WTC11 (cell line): ENCODE measurements around the gene BTBD9. TPM values are rescaled to one million over a fixed set of nuclear protein-coding genes. Genes with fewer than 3 reads are reported as not detected.

Source experiments
- ATAC-seq: fragments of 200-7000 bp; cut with Tn5 transposase; 2 replicates; pipeline ENCODE4 v1.10.0; 2021; ENCODE audit warnings: mild to moderate bottlenecking, moderate library complexity
- CTCF ChIA-PET: fragments of 300-600 bp; sonication (Branson Sonifier 250); formaldehyde crosslinking; loops from one replicate; lab custom pipeline; 2021; ENCODE audit warnings: antibody characterized with exemption; lab: Charles Lee
- POLR2A ChIA-PET: fragments of 350-600 bp; sonication (Branson Sonifier 250); formaldehyde crosslinking; loops from one replicate; lab custom pipeline; 2021; ENCODE audit warnings: antibody characterized with exemption; lab: Charles Lee
- DNase-seq: peaks from one replicate; pipeline ENCODE4 v3.0.0; 2021; ENCODE audit warnings: low spot score
- H3K27ac Mint-ChIP-seq: 2 replicates; pipeline ENCODE4 v1.8.0; 2021; ENCODE audit warnings: mixed read lengths
- H3K27me3 Mint-ChIP-seq: 2 replicates; pipeline ENCODE4 v1.8.0; 2021; ENCODE audit warnings: low read depth, mild to moderate bottlenecking, moderate library complexity, mixed read lengths
- H3K36me3 Mint-ChIP-seq: 2 replicates; pipeline ENCODE4 v1.8.0; 2021; ENCODE audit warnings: mixed read lengths
- H3K4me1 Mint-ChIP-seq: 2 replicates; pipeline ENCODE4 v1.8.0; 2022; ENCODE audit warnings: mixed read lengths
- H3K4me3 Mint-ChIP-seq: 2 replicates; pipeline ENCODE4 v1.8.0; 2021; ENCODE audit warnings: mild to moderate bottlenecking, moderate library complexity, mixed read lengths
- H3K9me3 Mint-ChIP-seq: 2 replicates; pipeline ENCODE4 v1.8.0; 2021; ENCODE audit warnings: mixed read lengths
- ESRRA ChIP-seq: sonication (generic); formaldehyde crosslinking; IDR thresholded peaks from 2 replicates; pipeline ENCODE4 v1.8.1; 2022; ENCODE audit warnings: mild to moderate bottlenecking, missing genetic modification reagents, borderline replicate concordance
- FOXK1 ChIP-seq: sonication (generic); formaldehyde crosslinking; IDR thresholded peaks from 2 replicates; pipeline ENCODE4 v1.8.0; 2022; ENCODE audit warnings: mild to moderate bottlenecking, moderate library complexity, missing genetic modification reagents
- FOXP1 ChIP-seq: sonication (generic); formaldehyde crosslinking; IDR thresholded peaks from 2 replicates; pipeline ENCODE4 v1.8.0; 2022; ENCODE audit warnings: missing genetic modification reagents, mild to moderate bottlenecking, moderate library complexity, borderline replicate concordance
- GTF2I ChIP-seq: fragments of 250-450 bp; sonication (Bioruptor Pico); conservative IDR thresholded peaks from 2 replicates; pipeline ENCODE4 v1.4.0; 2021; ENCODE audit warnings: mild to moderate bottlenecking
- JAZF1 ChIP-seq: fragments of 250-450 bp; sonication (Bioruptor Pico); IDR thresholded peaks from 2 replicates; pipeline ENCODE4 v1.9.0; 2021; ENCODE audit warnings: moderate library complexity, mild to moderate bottlenecking, inconsistent platforms
- KAT7 ChIP-seq: sonication (generic); formaldehyde crosslinking; IDR thresholded peaks from 2 replicates; pipeline ENCODE4 v1.8.1; 2023; ENCODE audit warnings: missing genetic modification reagents, mild to moderate bottlenecking, borderline replicate concordance
- MXD4 ChIP-seq: fragments of 250-450 bp; sonication (Bioruptor Pico); IDR thresholded peaks from 2 replicates; pipeline ENCODE4 v1.8.0; 2021; ENCODE audit warnings: mild to moderate bottlenecking, moderate library complexity, borderline replicate concordance
- NFATC4 ChIP-seq: fragments of 250-450 bp; sonication (Bioruptor Pico); IDR thresholded peaks from 2 replicates; pipeline ENCODE4 v1.9.0; 2021; ENCODE audit warnings: mild to moderate bottlenecking
- NFE2L1 ChIP-seq: sonication (generic); formaldehyde crosslinking; IDR thresholded peaks from 2 replicates; pipeline ENCODE4 v1.8.1; 2023; ENCODE audit warnings: missing genetic modification reagents
- PRRX2 ChIP-seq: fragments of 250-450 bp; sonication (Bioruptor Pico); IDR thresholded peaks from 2 replicates; pipeline ENCODE4 v1.8.0; 2021; ENCODE audit warnings: mild to moderate bottlenecking
- SP1 ChIP-seq: sonication (generic); formaldehyde crosslinking; conservative IDR thresholded peaks from 2 replicates; pipeline ENCODE4 v1.8.1; 2022; ENCODE audit warnings: missing genetic modification reagents
- TEAD4 ChIP-seq: sonication (generic); formaldehyde crosslinking; IDR thresholded peaks from 2 replicates; pipeline ENCODE4 v1.8.0; 2022; ENCODE audit warnings: mild to moderate bottlenecking, missing genetic modification reagents
- ZNF232 ChIP-seq: sonication (generic); formaldehyde crosslinking; IDR thresholded peaks from 2 replicates; pipeline ENCODE4 v1.8.0; 2022; ENCODE audit warnings: mild to moderate bottlenecking, missing genetic modification reagents
- ZNF416 ChIP-seq: fragments of 250-450 bp; sonication (Bioruptor Pico); IDR thresholded peaks from 2 replicates; pipeline ENCODE4 v1.9.0; 2021; ENCODE audit warnings: mild to moderate bottlenecking, inconsistent platforms
- ZNF425 ChIP-seq: fragments of 250-450 bp; sonication (Bioruptor Pico); conservative IDR thresholded peaks from 2 replicates; pipeline ENCODE4 v1.9.0; 2021; ENCODE audit warnings: mild to moderate bottlenecking
- total RNA-seq: library from RNA; stranded (reverse); gene quantifications from 3 replicates; pipeline ENCODE4 v1.2.3, GENCODE V29; 2021
- TF ChIP-seq, protein P1 (sequence below): fragments of 250-450 bp; sonication (Bioruptor Pico); IDR thresholded peaks from 2 replicates; pipeline ENCODE4 v1.9.0; 2021; ENCODE audit warnings: mild to moderate bottlenecking
- TF ChIP-seq, protein P2 (sequence below): fragments of 250-450 bp; sonication (Bioruptor Pico); IDR thresholded peaks from 2 replicates; pipeline ENCODE4 v1.8.0; 2021; ENCODE audit warnings: mild to moderate bottlenecking
- TF ChIP-seq, protein P3 (sequence below): sonication (generic); formaldehyde crosslinking; IDR thresholded peaks from 2 replicates; pipeline ENCODE4 v1.8.0; 2023; ENCODE audit warnings: missing genetic modification reagents
- TF ChIP-seq, protein P4 (sequence below): sonication (generic); formaldehyde crosslinking; IDR thresholded peaks from 2 replicates; pipeline ENCODE4 v1.8.1; 2023; ENCODE audit warnings: mild to moderate bottlenecking, missing genetic modification reagents, borderline replicate concordance

BTBD9 gene
- total RNA-seq, 1 experiment from 2014 or later: 4.2 TPM

DNA sequence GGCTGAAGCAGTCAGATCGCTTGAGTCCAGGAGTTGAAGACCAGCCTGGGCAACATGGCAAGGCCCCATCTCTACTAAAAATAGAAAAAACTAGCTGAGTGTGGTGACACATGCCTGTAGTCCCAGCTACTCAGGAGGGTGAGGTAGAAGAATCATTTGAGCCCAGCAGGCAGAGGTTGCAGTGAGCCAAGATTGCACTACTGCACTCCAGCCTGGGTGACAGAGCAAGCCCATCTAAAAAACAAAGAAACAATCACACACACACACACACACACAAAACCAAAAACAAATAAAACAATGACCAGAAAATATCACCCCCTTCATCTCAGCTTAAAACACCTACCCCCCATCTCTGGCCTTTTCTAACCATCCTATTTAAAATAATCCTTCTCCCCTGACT is 68.0 kb downstream of the BTBD9 start:
- H3K27me3 Mint-ChIP-seq: peaks cover 7% of the 10 kb centered on the region
- no peaks in the 10 kb centered on the region for H3K36me3 Mint-ChIP-seq
- H3K4me1 Mint-ChIP-seq: peaks cover 16% of the 10 kb centered on the region
- POLR2A ChIA-PET: no interaction called here
- H3K9me3 Mint-ChIP-seq: no peaks in the 10 kb centered on the region
- no peak for DNase-seq
- no peak overlapping the region for H3K27ac Mint-ChIP-seq
- CTCF ChIA-PET: interaction anchor here (0.7 kb wide), 1 partner anchor 148 kb away, joined by 3 read pairs; no protein-coding TSS in a partner anchor
- no peak for TF ChIP-seq FOXK1 (CRISPR knock-in tag)
- no peak for TF ChIP-seq SP1
- no peak for TF ChIP-seq ZNF232
- TF ChIP-seq ESRRA (CRISPR knock-in tag): no peak
- TF ChIP-seq, protein P1, sequence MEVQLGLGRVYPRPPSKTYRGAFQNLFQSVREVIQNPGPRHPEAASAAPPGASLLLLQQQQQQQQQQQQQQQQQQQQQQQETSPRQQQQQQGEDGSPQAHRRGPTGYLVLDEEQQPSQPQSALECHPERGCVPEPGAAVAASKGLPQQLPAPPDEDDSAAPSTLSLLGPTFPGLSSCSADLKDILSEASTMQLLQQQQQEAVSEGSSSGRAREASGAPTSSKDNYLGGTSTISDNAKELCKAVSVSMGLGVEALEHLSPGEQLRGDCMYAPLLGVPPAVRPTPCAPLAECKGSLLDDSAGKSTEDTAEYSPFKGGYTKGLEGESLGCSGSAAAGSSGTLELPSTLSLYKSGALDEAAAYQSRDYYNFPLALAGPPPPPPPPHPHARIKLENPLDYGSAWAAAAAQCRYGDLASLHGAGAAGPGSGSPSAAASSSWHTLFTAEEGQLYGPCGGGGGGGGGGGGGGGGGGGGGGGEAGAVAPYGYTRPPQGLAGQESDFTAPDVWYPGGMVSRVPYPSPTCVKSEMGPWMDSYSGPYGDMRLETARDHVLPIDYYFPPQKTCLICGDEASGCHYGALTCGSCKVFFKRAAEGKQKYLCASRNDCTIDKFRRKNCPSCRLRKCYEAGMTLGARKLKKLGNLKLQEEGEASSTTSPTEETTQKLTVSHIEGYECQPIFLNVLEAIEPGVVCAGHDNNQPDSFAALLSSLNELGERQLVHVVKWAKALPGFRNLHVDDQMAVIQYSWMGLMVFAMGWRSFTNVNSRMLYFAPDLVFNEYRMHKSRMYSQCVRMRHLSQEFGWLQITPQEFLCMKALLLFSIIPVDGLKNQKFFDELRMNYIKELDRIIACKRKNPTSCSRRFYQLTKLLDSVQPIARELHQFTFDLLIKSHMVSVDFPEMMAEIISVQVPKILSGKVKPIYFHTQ: no peak
- no peak for TF ChIP-seq ZNF416
- no peak for TF ChIP-seq NFATC4 (CRISPR knock-in tag)
- no peak for TF ChIP-seq GTF2I (CRISPR knock-in tag)
- TF ChIP-seq, protein P2, sequence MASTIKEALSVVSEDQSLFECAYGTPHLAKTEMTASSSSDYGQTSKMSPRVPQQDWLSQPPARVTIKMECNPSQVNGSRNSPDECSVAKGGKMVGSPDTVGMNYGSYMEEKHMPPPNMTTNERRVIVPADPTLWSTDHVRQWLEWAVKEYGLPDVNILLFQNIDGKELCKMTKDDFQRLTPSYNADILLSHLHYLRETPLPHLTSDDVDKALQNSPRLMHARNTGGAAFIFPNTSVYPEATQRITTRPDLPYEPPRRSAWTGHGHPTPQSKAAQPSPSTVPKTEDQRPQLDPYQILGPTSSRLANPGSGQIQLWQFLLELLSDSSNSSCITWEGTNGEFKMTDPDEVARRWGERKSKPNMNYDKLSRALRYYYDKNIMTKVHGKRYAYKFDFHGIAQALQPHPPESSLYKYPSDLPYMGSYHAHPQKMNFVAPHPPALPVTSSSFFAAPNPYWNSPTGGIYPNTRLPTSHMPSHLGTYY (CRISPR knock-in tag): no peak
- TF ChIP-seq ZNF425 (CRISPR knock-in tag): no peak
- no peak overlapping the region for H3K4me3 Mint-ChIP-seq
- ATAC-seq: no peak

DNA sequence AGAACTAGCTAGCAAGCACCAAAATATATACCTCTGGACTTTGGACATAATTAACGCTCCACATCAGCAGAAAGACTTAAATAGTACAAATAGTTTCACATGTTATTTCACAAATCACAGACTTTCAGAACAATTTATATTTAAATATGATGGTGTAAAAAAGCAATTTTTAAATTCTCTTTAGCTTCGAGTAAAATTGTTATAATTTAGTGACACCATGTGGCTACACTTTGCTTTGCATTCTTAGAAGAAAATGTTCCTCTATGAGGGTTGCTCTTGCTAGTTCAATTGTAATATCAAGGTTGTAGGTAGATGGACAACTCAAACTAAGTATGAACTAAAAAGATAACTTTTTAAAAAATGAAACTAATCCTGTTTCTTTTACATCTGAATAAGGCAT is 69.0 kb downstream of the BTBD9 start:
- no peak overlapping the region for H3K4me3 Mint-ChIP-seq
- TF ChIP-seq, protein P3, sequence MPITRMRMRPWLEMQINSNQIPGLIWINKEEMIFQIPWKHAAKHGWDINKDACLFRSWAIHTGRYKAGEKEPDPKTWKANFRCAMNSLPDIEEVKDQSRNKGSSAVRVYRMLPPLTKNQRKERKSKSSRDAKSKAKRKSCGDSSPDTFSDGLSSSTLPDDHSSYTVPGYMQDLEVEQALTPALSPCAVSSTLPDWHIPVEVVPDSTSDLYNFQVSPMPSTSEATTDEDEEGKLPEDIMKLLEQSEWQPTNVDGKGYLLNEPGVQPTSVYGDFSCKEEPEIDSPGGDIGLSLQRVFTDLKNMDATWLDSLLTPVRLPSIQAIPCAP (CRISPR knock-in tag): no peak
- TF ChIP-seq, protein P4, sequence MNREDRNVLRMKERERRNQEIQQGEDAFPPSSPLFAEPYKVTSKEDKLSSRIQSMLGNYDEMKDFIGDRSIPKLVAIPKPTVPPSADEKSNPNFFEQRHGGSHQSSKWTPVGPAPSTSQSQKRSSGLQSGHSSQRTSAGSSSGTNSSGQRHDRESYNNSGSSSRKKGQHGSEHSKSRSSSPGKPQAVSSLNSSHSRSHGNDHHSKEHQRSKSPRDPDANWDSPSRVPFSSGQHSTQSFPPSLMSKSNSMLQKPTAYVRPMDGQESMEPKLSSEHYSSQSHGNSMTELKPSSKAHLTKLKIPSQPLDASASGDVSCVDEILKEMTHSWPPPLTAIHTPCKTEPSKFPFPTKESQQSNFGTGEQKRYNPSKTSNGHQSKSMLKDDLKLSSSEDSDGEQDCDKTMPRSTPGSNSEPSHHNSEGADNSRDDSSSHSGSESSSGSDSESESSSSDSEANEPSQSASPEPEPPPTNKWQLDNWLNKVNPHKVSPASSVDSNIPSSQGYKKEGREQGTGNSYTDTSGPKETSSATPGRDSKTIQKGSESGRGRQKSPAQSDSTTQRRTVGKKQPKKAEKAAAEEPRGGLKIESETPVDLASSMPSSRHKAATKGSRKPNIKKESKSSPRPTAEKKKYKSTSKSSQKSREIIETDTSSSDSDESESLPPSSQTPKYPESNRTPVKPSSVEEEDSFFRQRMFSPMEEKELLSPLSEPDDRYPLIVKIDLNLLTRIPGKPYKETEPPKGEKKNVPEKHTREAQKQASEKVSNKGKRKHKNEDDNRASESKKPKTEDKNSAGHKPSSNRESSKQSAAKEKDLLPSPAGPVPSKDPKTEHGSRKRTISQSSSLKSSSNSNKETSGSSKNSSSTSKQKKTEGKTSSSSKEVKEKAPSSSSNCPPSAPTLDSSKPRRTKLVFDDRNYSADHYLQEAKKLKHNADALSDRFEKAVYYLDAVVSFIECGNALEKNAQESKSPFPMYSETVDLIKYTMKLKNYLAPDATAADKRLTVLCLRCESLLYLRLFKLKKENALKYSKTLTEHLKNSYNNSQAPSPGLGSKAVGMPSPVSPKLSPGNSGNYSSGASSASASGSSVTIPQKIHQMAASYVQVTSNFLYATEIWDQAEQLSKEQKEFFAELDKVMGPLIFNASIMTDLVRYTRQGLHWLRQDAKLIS (CRISPR knock-in tag): no peak
- TF ChIP-seq MXD4 (no peak), KAT7 (CRISPR knock-in tag) (no peak), FOXP1 (no peak), ZNF425 (CRISPR knock-in tag) (no peak), PRRX2 (CRISPR knock-in tag) (no peak), JAZF1 (no peak), TEAD4 (CRISPR knock-in tag) (no peak), NFE2L1 (CRISPR knock-in tag) (no peak), ZNF232 (no peak)
- H3K27ac Mint-ChIP-seq: no peak overlapping the region
- peaks cover 7% of the 10 kb centered on the region for H3K27me3 Mint-ChIP-seq
- peaks cover 21% of the 10 kb centered on the region for H3K4me1 Mint-ChIP-seq
- CTCF ChIA-PET: interaction anchor here (0.8 to 1.9 kb wide), 13 partner anchors 32 to 1086 kb away, joined by 3 to 25 read pairs (median 4); no protein-coding TSS in a partner anchor
- POLR2A ChIA-PET: no interaction called here
- H3K9me3 Mint-ChIP-seq: no peaks in the 10 kb centered on the region
- ATAC-seq (no peak; the same call in 1 of the 2 replicates), DNase-seq (no peak)
- H3K36me3 Mint-ChIP-seq: no peaks in the 10 kb centered on the region
